HG03457 (cell line): Measurements from ENCODE around the gene ZBTB8A.
"Not testable (repeated sequence)": the region's sequence is repeated elsewhere in the genome, so short reads cannot be mapped to it uniquely, and the experiment has no call there.

Experiments
- ATAC-seq: cut with Tn5 transposase; IDR thresholded peaks from one replicate; pipeline ENCODE4 v1.9.1; 2021; ENCODE audit warnings: moderate number of reproducible peaks; ENCODE audit not compliant: unreplicated experiment

ZBTB8A gene

DNA sequence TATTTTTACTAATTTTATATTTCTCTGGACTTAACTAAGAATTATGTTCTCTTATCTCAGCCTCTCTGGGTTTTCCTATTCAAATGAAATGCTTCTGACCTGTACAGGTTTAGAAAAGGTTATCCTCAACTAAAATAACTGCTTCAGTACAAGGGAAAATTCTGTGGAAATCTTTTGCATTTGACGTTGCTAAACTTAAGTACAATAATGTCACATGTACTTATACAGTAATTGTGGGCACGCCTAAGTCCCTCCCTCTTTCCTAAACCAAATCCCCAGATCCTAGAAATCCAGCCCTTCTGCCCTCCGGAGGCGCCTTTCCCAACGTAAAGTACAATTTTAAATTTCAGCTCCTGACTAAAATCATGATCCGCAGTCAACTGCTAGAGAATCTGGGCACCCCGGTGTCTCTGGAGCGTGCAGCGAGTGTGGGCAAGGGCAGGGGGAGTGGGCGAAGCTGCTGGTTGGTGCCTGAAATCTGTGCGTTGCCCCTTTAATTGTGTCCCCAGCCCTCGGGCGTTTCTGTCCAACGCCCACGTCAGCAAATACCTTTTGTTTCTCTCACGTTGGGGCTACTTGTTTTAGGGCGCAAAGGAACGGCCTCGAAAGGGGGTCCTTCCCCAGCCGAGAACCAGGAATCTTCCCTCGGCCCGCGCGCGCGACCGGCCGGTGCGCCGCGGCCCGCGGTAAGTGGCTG is at the start of gene ZBTB8A:
Gene ZBTB8A, plus strand, starts transcription at position 541 of the 697 bp plus-strand sequence. CDS start 53,505 bp downstream, outside the sequence.
- ATAC-seq: no peak

DNA sequence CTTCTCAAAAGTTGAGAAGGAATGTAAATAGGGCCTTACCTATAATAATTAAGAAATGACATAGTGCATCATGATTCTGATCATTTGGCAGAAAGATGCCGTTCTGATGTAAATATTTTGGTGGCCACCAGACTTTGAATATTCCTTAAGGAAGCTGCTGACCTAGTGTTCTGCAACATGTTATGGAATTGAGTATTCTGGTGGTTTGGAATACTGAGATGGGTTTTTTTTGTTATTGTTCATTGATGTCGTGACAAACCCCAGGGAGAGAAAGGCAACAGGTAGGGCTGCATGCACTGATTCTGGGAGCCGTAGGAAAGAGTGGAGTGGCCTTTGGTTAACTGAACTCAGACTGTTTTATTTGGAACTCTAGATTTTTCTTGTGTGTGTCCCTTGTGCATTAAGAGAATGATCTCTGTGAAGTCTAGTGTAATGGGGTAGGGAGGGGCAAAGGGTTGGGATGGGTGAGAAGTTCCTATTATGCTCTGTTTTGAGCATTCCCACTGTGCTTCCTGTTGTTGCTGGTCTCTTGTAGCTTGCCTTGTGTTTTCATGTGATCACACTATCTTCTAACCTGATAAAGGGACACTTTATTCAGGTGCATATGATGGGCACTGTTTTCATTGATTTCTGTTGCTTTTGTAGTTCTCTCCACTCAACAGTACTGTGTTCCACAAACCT is 49.3 kb upstream of the ZBTB8A start:
- no peak for ATAC-seq

GRCh38 chr1:32491386-32491785 is 47.8 kb upstream of the ZBTB8A start:
- ATAC-seq: no peak

DNA sequence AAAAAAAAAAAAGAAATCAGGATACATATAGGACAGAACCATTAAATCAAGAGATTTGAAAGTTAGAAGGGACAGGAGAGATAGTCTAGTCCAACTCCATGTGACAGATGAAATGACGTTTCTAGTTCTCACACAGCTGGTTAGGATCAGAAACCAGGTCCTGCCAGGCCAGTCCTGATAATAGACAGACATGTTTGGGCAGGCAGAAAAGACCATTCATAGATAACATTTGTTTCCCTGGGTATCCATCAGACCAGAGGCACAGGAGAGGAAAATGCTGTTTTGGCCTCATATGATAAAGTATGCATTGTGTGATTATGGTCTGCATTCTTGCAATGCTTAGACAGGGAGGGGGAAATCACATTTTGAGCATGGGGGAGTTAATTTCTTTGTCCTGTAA is 45.0 kb upstream of the ZBTB8A start:
- ATAC-seq: no peak

GRCh38 chr1:32494711-32495337 is 44.4 kb upstream of the ZBTB8A start:
- ATAC-seq: no peak

- no peak for ATAC-seq
These were observed 43.1 kb upstream of the ZBTB8A start for GRCh38 chr1:32496127-32496526.

DNA sequence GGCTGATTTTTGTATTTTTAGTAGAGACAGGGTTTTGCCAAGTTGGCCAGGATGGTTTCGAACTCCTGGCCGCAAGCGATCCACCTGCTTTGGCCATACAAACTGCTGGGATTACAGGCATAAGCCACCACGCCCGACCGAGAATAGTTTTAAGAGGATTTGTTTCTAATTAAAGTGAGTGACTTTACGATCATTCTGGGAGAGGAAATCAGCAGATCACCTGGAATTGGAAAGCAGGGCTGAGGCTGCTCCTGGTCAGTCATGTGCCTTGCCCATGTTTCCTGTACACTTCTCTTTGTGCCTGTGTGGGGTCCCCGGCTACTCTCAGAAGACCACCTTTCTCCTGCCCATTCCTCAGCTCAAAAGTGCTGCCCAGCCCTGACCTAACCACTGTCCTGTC is 40.5 kb upstream of the ZBTB8A start:
- ATAC-seq: no peak

- no peak for ATAC-seq
These were observed 38.6 kb upstream of the ZBTB8A start for GRCh38 chr1:32500387-32501209.

GRCh38 chr1:32501865-32502264 is 37.4 kb upstream of the ZBTB8A start:
- ATAC-seq: no peak

- ATAC-seq: no peak
These were observed 36.1 kb upstream of the ZBTB8A start for GRCh38 chr1:32503153-32503552.

DNA sequence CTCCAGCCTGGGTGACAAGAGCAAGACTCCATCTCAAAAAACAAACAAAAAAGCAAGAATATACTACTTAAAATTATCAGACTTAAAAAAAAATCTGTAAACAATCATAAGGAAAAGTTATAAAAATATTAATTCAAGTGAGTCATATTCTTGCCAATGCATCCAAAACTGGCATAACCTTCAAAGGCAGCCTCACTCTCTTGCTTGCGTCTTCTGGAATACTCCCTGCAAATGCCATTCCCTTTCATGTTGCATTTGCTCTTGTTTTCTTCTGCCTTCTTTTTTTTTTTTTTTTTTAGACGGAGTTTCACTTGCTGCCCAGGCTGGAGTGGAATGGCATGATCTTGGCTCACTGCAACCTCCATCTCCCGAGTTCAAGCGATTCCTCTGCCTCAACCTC is 32.2 kb upstream of the ZBTB8A start:
- no peak for ATAC-seq

- no peak for ATAC-seq
These were observed 30.5 kb upstream of the ZBTB8A start for GRCh38 chr1:32508761-32509160.

DNA sequence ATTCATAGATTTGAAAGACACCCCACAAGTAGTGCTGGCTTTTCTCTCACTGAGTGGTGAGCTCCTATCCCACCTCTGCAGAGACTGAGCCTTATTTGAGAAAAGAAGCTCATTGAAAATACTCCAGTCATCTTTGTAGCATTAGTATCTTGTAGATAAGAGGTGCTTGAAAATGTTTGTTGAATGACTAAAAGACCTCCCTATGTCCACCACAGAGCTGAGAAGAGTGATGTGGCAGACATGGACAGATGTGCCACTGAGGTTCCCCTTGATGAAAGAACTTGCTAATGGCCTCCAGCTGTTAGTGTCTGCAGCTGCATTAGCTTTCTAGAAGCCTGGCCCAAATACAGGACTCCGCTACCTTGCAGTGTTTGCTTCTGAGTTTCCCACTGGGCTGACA is 29.3 kb upstream of the ZBTB8A start:
- ATAC-seq: no peak

DNA sequence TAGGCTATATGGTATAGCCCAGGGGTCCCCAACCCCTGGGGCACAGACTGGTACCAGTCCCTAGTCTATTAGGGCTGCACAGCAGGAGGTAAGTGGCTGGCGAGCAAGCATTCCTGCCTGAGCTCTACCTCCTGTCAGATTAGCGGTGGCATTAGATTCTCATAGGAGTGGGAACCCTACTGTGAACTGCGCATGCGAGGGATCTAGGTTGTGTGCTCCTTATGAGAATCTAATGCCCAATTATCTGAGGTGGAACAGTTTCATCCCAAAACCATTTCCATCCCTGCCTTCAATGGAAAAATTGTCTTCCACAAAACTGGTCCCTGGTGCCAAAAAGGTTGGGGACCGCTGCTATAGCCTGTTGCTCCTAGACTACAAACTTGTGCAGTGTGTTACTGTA is 22.8 kb upstream of the ZBTB8A start:
- ATAC-seq: no peak

DNA sequence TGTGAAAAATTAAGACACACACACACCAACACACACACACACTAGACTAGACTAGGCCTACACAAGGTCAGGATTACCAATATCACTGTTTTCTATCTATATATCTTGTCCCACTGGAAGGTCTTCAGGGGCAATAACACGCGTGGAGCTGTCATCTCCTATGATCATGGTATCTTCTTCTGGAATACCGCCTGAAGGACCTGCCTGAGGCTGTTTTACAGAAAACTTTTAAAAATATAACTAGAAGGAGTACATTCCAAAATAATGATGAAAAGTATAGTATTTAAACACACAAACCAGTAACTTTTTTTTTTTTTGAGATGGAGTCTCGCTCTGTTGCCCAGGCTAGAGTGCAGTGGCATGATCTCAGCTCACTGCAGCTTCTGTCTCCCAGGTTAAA is 20.3 kb upstream of the ZBTB8A start:
- no peak for ATAC-seq

GRCh38 chr1:32521165-32521564 is 18.1 kb upstream of the ZBTB8A start:
- ATAC-seq: no peak

DNA sequence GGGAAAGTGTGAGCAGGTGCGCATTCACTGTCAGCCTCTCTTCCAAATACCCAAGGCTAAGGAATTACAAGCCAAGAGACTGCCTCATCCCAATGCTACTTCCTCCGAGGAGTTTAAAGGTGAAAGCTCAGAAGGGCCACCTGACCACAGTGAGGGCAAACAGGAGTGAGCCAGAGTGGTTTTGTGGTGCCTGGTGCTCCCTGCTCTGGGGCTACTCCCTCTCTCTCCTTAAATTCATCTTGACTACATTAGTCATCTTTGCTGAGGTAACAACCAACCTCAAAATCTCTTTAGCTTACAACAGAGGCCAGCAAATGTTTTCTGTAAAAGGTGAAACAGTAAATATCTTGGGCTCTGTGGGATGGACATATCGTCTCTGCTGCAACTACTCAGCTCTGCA is 14.2 kb upstream of the ZBTB8A start:
- no peak for ATAC-seq

DNA sequence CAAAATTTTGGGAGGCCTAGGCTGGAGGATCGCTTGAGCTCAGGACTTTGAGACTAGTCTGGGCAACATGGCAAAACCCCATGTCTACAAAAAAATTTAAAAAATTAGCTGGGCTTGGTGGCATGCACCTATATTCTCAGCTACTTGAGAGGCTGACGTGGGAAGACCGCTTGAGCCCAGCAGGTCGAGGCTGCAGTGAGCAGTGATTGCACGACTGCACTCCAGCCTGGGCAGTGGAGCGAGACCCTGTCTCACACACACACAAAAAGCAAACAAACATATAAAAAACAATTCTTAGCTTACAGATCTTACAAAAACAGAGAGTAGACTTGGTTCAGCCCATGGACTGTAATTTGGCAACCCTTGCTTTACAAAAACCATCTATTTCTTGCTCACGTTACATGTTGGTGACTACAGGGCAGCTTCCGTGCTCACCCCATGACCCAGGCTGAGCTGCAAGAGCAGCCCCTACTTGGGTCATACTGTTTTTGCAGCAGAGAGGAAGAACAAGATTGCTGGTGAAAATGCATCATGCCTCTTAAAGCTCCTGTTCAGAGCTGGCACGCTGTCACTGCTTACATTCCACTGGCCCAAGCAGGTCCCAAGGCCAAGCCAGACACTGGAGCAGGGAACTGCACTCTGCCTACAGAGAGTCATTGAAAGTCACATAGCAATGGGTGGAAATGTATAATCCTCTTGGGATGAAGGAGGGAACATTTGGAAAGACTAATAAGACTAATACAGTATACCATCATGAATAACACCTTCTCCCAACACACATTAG is 13.4 kb upstream of the ZBTB8A start:
- no peak for ATAC-seq

- ATAC-seq: not testable (repeated sequence)
These were observed 10.7 kb upstream of the ZBTB8A start for GRCh38 chr1:32528550-32528949.

DNA sequence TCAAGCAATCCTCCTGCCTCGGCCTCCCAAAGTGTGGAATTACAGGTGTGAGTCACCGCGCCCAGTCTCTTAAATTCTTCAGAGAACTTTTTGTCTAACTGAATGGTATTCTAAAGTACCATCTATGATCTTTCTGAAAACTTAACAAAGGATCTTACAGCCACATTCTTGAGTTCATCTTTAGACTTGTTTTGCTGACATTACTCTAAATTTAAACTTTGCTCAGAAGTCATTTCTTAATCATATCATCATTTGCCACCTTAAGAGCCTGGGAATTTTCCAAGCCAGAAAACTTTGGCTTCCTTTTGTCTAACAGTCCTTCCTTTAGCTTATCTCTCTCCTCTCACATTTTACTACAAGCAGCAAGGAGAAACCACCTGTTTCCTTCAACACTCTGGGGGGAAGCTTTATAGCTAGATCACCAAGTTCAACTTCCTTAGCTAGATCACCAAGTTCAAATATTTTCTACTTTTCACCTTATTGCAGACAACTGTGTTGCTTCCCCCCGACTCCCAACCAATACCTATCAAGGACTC is 5.4 kb upstream of the ZBTB8A start:
- ATAC-seq: no peak
